Thyroid gland (tissue), 4 donors: ENCODE data around the gene OR2A7.
"Not testable (repeated sequence)": the region's sequence is repeated elsewhere in the genome, so short reads cannot be mapped to it uniquely, and the experiment has no call there.

Experiments used
- POLR2A ChIP-seq, 2 donors: fragments of 450-650 bp; IDR thresholded peaks; one replicate each; pipeline ENCODE4 v1.6.1; 2017; ENCODE audit warnings: antibody characterized with exemption in 2 of 2, mild to moderate bottlenecking in 2 of 2, moderate library complexity in 1 of 2
- TF ChIP-seq, protein P1 (sequence below), 6 experiments: fragments of 200-600 bp in 3 of 6; fragments of 450-650 bp in 3 of 6; sonication (generic) in 3 of 6; IDR thresholded peaks; one replicate each; pipeline ENCODE4 v1.5.1; 2016 to 2019; ENCODE audit warnings: antibody characterized with exemption in 6 of 6, mild to moderate bottlenecking in 2 of 6, inconsistent platforms in 1 of 6, moderate library complexity in 1 of 6

DNA sequence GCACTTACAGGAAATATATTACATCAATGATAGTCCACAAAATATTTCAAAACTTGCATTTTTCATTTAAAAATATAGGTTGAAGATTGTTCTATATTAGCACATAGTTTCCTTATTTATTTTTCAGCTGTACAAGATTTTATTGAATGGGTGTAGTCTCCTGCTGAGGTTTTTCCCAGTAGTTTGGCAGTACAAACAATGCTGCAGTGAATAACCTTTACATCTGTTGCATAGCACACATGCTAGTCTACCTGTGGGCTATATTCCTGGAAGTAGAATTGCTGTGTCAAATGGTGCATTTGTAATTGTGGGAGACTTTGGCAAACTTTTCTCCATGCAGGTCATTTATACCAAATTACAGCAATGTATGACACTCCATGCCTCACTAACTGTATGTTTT is 44.1 kb downstream of the OR2A7 start:
- not testable (repeated sequence) for TF ChIP-seq POLR2A (IDR thresholded peaks at IDR 0.05)
- TF ChIP-seq, protein P1, sequence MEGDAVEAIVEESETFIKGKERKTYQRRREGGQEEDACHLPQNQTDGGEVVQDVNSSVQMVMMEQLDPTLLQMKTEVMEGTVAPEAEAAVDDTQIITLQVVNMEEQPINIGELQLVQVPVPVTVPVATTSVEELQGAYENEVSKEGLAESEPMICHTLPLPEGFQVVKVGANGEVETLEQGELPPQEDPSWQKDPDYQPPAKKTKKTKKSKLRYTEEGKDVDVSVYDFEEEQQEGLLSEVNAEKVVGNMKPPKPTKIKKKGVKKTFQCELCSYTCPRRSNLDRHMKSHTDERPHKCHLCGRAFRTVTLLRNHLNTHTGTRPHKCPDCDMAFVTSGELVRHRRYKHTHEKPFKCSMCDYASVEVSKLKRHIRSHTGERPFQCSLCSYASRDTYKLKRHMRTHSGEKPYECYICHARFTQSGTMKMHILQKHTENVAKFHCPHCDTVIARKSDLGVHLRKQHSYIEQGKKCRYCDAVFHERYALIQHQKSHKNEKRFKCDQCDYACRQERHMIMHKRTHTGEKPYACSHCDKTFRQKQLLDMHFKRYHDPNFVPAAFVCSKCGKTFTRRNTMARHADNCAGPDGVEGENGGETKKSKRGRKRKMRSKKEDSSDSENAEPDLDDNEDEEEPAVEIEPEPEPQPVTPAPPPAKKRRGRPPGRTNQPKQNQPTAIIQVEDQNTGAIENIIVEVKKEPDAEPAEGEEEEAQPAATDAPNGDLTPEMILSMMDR (IDR thresholded peaks at IDR 0.05), result not testable (repeated sequence)
